Fibroblast of skin of right biceps (primary cell): ENCODE results near the gene B3GALT2.
"Not testable (repeated sequence)": the region's sequence is repeated elsewhere in the genome, so short reads cannot be mapped to it uniquely, and the experiment has no call there.

ENCODE experiments used
- DNase-seq: peaks from one replicate; pipeline ENCODE4 v3.0.0-alpha.2; 2013

B3GALT2 gene

GRCh38 chr1:193185901-193186731 lies at the start of gene B3GALT2:
B3GALT2 (minus strand) TSS chr1:193186613; CDS start chr1:193181562, 5,051 bp downstream.
- DNase-seq: peak; percentile 61

GRCh38 chr1:193234530-193234929 lies 48.1 kb upstream of the B3GALT2 start:
- no peak for DNase-seq

GRCh38 chr1:193231146-193231545 lies 44.7 kb upstream of the B3GALT2 start:
- DNase-seq: not testable (repeated sequence)

DNA sequence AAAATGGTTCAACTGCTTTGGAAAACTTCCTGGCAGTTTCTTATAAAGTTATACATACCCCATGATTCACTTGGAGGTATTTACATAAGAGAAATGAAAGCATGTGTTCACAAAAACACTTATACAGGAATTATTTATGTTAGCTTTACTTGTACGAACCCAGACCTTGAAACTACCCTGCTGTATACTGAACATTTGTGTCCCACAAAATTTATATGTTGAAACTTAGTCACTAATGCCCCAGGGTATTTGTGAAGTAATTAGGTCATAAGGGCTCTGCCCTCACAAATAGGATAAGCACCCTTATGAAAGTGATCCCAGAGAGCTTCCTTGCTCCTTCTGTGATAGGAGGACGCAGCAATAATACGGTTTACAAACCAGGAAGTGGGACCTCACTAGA lies 42.7 kb upstream of the B3GALT2 start:
- peak; percentile 4 for DNase-seq

DNA sequence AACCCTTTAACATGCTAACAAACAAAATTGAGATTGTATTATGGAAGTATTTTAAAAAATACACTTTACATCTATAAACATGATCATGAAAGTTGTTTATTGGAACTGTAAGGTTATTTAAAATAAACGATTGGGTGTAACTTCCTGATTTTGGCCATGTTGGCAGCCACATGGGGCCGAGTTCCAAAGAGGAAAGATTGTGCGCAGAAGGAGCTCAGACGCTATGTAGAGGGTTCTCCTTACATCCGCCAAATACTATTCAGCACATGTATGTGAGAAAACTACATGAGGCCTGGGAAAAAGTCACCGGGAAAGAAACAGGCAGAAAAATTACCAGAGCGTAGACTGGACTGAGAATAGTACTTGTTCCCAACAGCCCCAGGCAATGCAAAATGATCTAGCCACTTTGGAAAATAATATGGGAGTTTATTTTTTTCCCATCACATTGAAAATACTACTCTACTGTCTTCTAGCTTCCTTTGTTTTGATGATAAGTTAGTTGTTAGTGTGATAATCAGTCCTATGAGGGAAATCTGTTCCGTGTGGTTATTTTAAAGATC lies 35.7 kb upstream of the B3GALT2 start:
- DNase-seq: no peak

GRCh38 chr1:193221651-193222050 lies 35.2 kb upstream of the B3GALT2 start:
- peak; percentile 2 for DNase-seq

DNA sequence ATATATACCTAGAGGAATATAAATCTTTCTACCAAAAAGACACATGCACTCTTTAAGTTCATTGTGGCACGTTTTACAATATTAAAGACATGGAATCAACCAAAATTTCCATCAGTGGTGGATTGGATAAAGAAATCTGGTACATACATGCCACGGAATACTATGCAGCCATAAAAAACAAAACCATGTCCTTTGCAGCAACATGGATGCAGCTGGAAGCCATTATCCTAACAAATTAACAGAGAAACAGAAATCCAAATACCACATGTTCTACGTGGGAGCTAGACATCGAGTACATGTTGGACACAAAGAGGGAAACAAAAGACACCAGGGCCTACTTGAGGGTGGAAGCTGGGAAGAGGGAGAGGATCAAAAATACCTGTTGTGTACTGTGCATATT lies 33.0 kb upstream of the B3GALT2 start:
- no peak for DNase-seq

DNA sequence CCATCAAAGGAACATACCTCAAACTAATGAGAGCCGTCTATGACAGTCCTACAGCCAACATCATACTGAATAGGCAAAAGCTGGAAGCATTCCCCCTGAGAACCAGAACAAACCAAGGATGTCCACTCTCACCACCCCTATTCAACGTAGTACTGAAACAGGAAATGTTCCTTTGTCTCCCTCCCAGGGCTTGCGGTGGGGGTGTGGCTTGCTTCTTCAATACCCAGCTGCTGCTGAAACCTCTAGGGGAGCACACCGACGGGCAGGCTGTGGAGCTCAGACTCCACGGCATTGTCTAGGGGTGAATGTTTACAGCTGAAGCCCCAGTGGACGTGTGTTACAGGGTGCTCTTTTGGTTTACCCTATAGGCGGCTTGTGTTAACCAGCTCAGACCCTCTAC lies 30.5 kb upstream of the B3GALT2 start:
- DNase-seq: no peak

GRCh38 chr1:193213998-193214397 lies 27.6 kb upstream of the B3GALT2 start:
- DNase-seq: no peak

DNA sequence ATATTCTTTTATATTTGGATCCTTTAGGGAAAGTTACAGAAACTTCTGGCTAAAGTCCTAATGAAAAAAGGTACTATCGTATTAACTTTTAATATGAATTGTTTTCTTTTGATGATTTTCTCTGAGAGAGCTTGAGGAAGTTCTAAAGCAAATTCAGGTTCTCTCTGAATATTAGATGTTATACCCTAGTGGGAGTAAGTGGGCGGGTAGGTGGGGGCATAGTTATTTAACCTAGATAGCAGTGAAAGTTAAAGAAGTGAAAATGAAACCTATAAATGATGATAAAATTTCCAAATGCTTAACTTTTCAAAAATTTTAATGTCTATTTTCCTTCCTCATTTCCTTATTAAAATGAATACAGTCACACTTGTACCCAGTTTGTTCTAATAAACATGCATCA lies 26.2 kb upstream of the B3GALT2 start:
- DNase-seq: no peak

DNA sequence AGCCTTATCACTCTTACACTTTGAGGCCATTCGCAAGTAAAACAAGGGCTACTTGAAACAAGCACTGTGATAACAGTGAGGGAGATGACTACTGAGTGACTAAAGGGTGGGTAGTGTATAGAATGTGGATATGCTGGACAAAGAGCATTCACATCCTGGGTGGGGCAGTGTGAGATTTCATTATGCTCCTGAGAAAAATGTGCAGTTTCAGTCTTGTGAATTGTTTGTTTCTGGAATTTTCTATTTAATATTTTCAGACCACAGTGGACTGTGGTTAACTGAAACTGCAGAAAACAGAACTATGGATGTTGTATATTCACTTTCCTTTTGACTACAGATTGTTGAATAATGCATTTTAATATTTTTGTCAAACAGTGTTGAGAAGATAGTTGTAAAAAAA lies 25.1 kb upstream of the B3GALT2 start:
- peak; percentile 82 for DNase-seq

DNA sequence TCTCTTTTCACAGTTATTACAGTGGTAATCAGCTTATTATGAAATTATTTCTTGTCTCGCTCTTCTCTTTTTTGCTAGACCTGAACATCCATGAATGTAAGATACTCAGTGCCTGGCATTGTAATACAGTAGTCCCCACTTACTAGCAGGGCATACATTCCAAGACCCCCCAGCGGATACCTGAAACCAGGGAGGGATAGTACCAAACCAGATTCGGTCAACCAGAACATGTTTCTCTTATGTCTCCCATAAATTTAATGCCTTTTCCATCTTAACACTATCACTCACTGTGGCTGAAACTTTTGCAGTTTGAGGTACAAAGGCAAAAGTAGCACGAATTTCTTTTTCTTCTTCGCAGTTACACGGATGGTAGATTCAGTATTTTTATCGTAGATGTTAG lies 24.6 kb upstream of the B3GALT2 start:
- DNase-seq: no peak

- DNase-seq: no peak
These were observed 14.6 kb upstream of the B3GALT2 start for GRCh38 chr1:193201021-193201420.

GRCh38 chr1:193199940-193200339 lies 13.5 kb upstream of the B3GALT2 start:
- DNase-seq: no peak

- no peak for DNase-seq
These were observed 6.2 kb upstream of the B3GALT2 start for GRCh38 chr1:193192586-193192985.

- peak; percentile 36 for DNase-seq
These were observed 3.8 kb upstream of the B3GALT2 start for GRCh38 chr1:193190096-193190744.

DNA sequence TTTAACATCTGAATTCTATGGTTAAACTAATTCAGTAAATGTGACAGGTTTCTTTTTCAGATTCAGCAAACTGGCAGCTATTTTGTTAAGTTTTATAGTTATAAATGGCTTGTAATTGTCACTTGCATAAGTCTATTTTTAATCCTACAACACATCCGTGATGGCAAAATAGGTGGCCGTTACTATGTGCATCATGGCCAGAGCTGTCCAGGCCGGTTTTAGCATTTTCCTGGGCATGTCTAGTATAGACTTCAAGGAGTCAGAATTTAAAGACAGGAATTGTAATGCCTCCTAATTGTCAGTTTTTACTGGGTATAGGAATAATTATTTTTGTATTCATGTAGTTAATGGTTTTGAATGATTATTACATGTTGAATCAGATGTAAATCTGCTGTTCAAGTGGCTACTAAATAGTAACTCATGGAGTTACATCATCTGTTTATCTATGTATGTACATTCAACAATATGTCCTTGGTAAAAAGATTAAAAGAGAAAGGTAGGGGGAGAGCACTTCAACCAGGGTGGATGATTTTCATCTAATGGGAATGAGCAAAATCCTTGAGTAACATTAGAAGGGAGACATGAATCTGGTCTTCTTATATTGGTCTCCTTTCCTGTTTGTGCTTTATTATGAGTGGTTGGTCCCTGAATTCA lies 3.2 kb upstream of the B3GALT2 start:
- DNase-seq: no peak

- not testable (repeated sequence) for DNase-seq
These were observed 2.5 kb upstream of the B3GALT2 start for GRCh38 chr1:193188915-193189314.

DNA sequence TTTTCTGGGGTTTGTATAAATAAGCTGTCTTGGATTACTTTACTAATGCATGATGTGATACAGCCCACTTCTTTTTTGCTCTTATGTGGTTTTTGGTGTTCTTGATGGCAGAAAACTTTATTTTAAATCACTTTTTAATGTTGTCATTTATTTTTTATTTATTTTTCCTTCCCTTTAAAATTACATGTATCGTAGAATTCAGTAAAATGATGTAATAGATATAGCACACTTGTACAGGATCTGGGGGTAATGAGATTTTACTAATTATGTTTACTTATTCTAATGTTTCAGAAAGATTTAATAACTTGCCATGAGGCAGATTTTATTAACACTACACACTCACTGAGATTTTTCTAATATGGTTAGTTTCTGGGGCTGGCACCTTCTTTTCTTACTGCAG lies 701 bp upstream of the B3GALT2 start:
- no peak for DNase-seq

DNA sequence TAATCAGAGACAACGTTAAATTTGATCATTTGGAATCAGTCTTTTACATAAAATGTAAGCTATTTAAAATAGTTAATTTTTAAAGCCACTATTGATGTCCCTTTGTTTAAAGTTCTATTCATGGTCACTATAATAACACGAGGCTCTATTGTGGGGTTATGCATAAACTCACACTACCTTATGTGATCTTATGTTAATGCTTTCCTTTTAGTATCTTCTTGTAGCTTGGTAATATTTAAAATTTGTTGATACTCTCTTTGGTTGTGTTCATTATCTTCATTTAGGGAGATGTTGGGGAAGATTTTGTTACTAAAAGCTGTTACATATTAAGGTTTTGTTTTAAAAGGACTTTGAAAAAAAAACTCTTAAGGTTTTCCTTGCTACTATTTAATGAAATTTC lies 1.2 kb downstream of the B3GALT2 start:
- DNase-seq: no peak

GRCh38 chr1:193184776-193185175 lies 1.6 kb downstream of the B3GALT2 start:
- DNase-seq: no peak

DNA sequence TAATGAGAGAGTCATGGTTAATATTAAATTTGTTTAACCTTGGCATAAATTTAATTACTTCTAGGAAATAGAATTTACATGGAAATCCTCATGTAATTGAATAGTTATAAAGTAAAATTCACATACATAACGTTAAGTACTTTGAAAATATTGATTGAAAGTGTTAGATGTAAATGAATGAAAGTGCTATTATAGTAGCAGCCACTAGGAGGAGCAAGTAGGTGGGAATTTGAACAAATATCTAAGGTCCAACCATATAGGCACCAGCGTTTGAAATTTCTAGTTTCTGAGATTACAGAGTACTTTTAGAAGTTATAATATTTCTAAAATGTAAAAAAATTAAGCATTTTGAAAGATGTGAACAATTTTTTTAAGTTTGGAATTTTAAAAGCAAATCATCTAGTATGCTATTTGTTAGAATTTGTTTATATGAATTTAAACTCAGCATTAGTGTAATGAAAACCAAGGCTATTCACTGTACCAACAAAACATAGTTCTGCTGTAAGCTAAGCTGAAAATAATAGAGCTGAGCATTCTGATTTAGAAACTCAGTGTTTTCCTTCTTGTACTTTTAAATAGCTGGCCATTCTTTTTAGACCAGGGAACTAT lies 3.3 kb downstream of the B3GALT2 start:
- peak; percentile 56 for DNase-seq

DNA sequence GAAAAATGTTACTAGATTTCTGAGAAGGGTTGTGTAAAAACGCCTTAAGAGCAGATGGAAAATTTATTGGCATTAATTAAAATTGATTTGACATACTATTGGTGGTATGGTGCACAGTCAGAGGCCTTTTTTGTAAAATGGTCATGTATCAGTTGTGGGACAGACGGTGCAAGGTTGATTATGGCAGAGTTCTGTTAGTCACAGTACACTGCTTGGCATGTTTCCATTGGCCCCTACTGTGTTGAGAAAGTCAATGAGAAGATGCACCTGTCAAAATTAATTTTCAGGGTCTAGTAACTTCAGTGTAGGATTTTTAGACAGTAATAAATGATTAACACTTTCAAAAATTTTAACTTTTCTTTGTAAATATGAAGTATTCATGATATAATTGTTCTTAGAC lies 4.4 kb downstream of the B3GALT2 start:
- DNase-seq: no peak
